DMS153 treated with DMSO at 0.1 percent for 48 hours (cell line): ENCODE measurements around the gene TMEFF1.

ENCODE experiments used
- DNase-seq: peaks from one replicate; lab custom pipeline; 2025; ENCODE audit not compliant: unreplicated experiment; lab: John Stamatoyannopoulos, UW

TMEFF1 gene

GRCh38 chr9:100445903-100446549, 26.9 kb upstream of the TMEFF1 start:
- DNase-seq, result no peak

- no peak for DNase-seq
Observed at GRCh38 chr9:100447041-100447440, 25.9 kb upstream of the TMEFF1 start.

GRCh38 chr9:100448266-100448665, 24.7 kb upstream of the TMEFF1 start:
- DNase-seq, result no peak

GRCh38 chr9:100449420-100449819, 23.5 kb upstream of the TMEFF1 start:
- DNase-seq, result no peak

GRCh38 chr9:100452894-100453293, 20.1 kb upstream of the TMEFF1 start:
- no peak for DNase-seq

GRCh38 chr9:100455470-100455869, 17.5 kb upstream of the TMEFF1 start:
- DNase-seq, result no peak

- no peak for DNase-seq
Observed at GRCh38 chr9:100457517-100457916, 15.4 kb upstream of the TMEFF1 start.

GRCh38 chr9:100459963-100460362, 13.0 kb upstream of the TMEFF1 start:
- no peak for DNase-seq

- DNase-seq, result no peak
Observed at GRCh38 chr9:100465274-100465673, 7.7 kb upstream of the TMEFF1 start.

- no peak for DNase-seq
Observed at GRCh38 chr9:100465761-100466160, 7.2 kb upstream of the TMEFF1 start.

GRCh38 chr9:100466171-100466828, 6.6 kb upstream of the TMEFF1 start:
- no peak for DNase-seq

- no peak for DNase-seq
Observed at GRCh38 chr9:100466829-100467221, 6.1 kb upstream of the TMEFF1 start.

- DNase-seq, result no peak
Observed at GRCh38 chr9:100468041-100468440, 4.9 kb upstream of the TMEFF1 start.

- DNase-seq, result no peak
Observed at GRCh38 chr9:100472268-100472667, 681 bp upstream of the TMEFF1 start.

- DNase-seq, result no peak
Observed at GRCh38 chr9:100473276-100474081, 530 bp downstream of the TMEFF1 start.

- no peak for DNase-seq
Observed at GRCh38 chr9:100474082-100474923, 1.4 kb downstream of the TMEFF1 start.

- no peak for DNase-seq
Observed at GRCh38 chr9:100474924-100475276, 2.0 kb downstream of the TMEFF1 start.

GRCh38 chr9:100477241-100477640, 4.3 kb downstream of the TMEFF1 start:
- DNase-seq, result no peak

GRCh38 chr9:100478192-100478591, 5.2 kb downstream of the TMEFF1 start:
- DNase-seq, result no peak

GRCh38 chr9:100479820-100480219, 6.9 kb downstream of the TMEFF1 start:
- DNase-seq, result no peak

- DNase-seq, result no peak
Observed at GRCh38 chr9:100485196-100485595, 12.2 kb downstream of the TMEFF1 start.
